ENCODE measurements around the gene PCNT. TPM values are rescaled to one million over a fixed set of nuclear protein-coding genes. Genes with fewer than 3 reads are reported as not detected.

Gene PCNT
- total and polyA plus RNA-seq, 2 experiments from 2014 or later: 14.9 to 23.8 TPM

DNA sequence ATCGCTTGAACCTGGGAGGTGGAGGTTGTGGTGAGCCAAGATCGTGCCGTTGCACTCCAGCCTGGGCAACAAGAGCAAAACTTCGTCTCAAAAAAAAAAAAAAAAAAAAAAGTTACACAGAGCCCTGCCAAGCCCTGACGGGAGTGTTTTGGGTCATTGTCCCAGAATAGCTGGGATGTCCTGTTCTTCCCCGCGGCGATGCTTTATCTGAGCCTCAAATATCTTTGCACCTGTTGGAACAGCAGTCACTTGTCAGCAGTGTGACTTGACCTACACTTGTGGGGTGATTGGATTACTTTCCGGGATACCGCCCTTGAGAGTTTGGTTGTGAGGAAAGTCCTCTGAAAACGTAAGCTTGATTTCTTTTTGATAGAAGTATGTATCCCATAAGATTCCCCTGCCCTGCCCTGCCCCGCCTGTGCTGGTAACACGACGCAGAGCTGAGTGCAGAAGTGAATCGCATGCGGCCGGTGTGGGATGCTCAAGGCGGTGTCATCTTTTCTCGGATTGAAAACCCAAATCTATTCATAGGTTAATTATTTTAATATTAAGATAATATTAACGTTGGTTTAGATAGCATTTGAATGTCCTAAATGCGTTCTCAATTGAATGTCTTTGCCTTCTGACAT lies 50.9 kb downstream of the PCNT start:
- Histone ChIP-seq H3K27ac (no peak overlapping the region), H3K79me2 (ENCODE audit: insufficient read depth) (peaks cover 86% of the 10 kb centered on the region), H3K9me2 (ENCODE audit: insufficient read depth) (no peaks in the 10 kb centered on the region), H3K27me3 (replicated peaks; ENCODE audit: insufficient read depth) (no peaks in the 10 kb centered on the region), H3K9ac (no peak overlapping the region), H4K20me1 (ENCODE audit: insufficient read depth) (no peaks in the 10 kb centered on the region), H3K36me3 (ENCODE audit: low read depth) (no peaks in the 10 kb centered on the region), H2AFZ (no peak overlapping the region), H3K4me1 (ENCODE audit: insufficient read depth) (no peaks in the 10 kb centered on the region), H3K4me3 (no peak overlapping the region), H3K4me2 (ENCODE audit: unreplicated experiment) (no peak overlapping the region), H3K9me3 (ENCODE audit: low read depth) (no peaks in the 10 kb centered on the region), H3F3A (ENCODE audit: insufficient read depth) (no peaks in the 10 kb centered on the region)
- in situ Hi-C loops (cut with MboI): no loop called here
- 87 to 90% methylated on average over 18 to 21 of the region's 21 CpGs for WGBS, 2 experiments (ENCODE audit: low coverage in 1 of 2, low lambda C conversion rate in 2 of 2, missing lambda C conversion rate in 2 of 2)
- TF ChIP-seq EZH2phosphoT487 (IDR thresholded peaks at IDR 0.05; ENCODE audit: insufficient read depth, low read depth) (no peak), EZH2 (IDR thresholded peaks at IDR 0.05; ENCODE audit: insufficient read depth, poor library complexity, severe bottlenecking) (no peak)
- no peak for DNase-seq

GRCh38 chr21:46375560-46376230 lies 51.7 kb downstream of the PCNT start:
- Histone ChIP-seq H3K27me3 (replicated peaks; ENCODE audit: insufficient read depth) (no peaks in the 10 kb centered on the region), H2AFZ (no peak overlapping the region), H3K36me3 (ENCODE audit: low read depth) (no peaks in the 10 kb centered on the region), H4K20me1 (ENCODE audit: insufficient read depth) (no peaks in the 10 kb centered on the region), H3K9me3 (ENCODE audit: low read depth) (no peaks in the 10 kb centered on the region), H3K4me1 (ENCODE audit: insufficient read depth) (no peaks in the 10 kb centered on the region), H3K79me2 (ENCODE audit: insufficient read depth) (peaks cover 90% of the 10 kb centered on the region), H3K4me3 (no peak overlapping the region), H3K4me2 (ENCODE audit: unreplicated experiment) (no peak overlapping the region), H3K27ac (no peak overlapping the region), H3F3A (ENCODE audit: insufficient read depth) (no peaks in the 10 kb centered on the region), H3K9me2 (ENCODE audit: insufficient read depth) (no peaks in the 10 kb centered on the region), H3K9ac (no peak overlapping the region)
- in situ Hi-C loops (cut with MboI): no loop called here
- TF ChIP-seq EZH2 (IDR thresholded peaks at IDR 0.05; ENCODE audit: insufficient read depth, poor library complexity, severe bottlenecking) (no peak), EZH2phosphoT487 (IDR thresholded peaks at IDR 0.05; ENCODE audit: insufficient read depth, low read depth) (no peak)
- WGBS, 2 experiments (ENCODE audit: low coverage in 1 of 2, low lambda C conversion rate in 2 of 2, missing lambda C conversion rate in 2 of 2): 95 to 96% methylated on average over 32 of the region's 32 CpGs
- DNase-seq: no peak

DNA sequence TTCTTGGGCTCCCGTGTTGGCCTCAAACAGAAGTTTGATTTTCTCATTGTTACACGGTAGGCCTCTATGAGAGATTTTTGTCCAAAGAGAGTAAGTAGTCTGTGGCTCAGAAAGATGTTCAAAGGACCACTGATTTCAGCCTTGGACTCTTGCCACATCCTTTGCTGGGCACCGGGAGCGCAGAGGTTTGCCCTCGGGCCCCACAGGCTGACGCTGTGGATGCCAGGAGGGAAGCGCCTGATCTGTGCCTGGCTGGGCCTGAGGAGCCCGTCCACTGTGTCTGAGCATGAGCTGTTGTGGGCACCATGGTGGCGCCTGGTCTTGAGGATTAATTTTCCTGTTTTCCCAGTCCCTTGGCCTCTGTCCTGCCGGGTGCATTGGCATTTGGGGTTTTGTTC lies 52.3 kb downstream of the PCNT start:
- DNase-seq: no peak
- no peak overlapping the region for H3K9ac ChIP-seq
- H3K4me1 ChIP-seq (ENCODE audit: insufficient read depth): no peaks in the 10 kb centered on the region
- H3K9me3 ChIP-seq (ENCODE audit: low read depth): no peaks in the 10 kb centered on the region
- no peak overlapping the region for H3K4me2 ChIP-seq (ENCODE audit: unreplicated experiment)
- H3K27ac ChIP-seq: no peak overlapping the region
- no peaks in the 10 kb centered on the region for H4K20me1 ChIP-seq (ENCODE audit: insufficient read depth)
- H3F3A ChIP-seq (ENCODE audit: insufficient read depth): no peaks in the 10 kb centered on the region
- WGBS, 2 experiments (ENCODE audit: low coverage in 1 of 2, low lambda C conversion rate in 2 of 2, missing lambda C conversion rate in 2 of 2): 87 to 89% methylated on average over 10 of the region's 10 CpGs
- H2AFZ ChIP-seq: no peak overlapping the region
- no peaks in the 10 kb centered on the region for H3K27me3 ChIP-seq (replicated peaks; ENCODE audit: insufficient read depth)
- TF ChIP-seq EZH2phosphoT487 (IDR thresholded peaks at IDR 0.05; ENCODE audit: insufficient read depth, low read depth) (no peak), EZH2 (IDR thresholded peaks at IDR 0.05; ENCODE audit: insufficient read depth, poor library complexity, severe bottlenecking) (no peak)
- in situ Hi-C loops (cut with MboI): no loop called here
- H3K9me2 ChIP-seq (ENCODE audit: insufficient read depth): no peaks in the 10 kb centered on the region
- H3K79me2 ChIP-seq (ENCODE audit: insufficient read depth): peaks cover 94% of the 10 kb centered on the region
- no peak overlapping the region for H3K4me3 ChIP-seq
- H3K36me3 ChIP-seq (ENCODE audit: low read depth): no peaks in the 10 kb centered on the region

GRCh38 chr21:46376856-46377453 lies 53.0 kb downstream of the PCNT start:
- H3K4me1 ChIP-seq (ENCODE audit: insufficient read depth): no peaks in the 10 kb centered on the region
- no peak overlapping the region for H3K9ac ChIP-seq
- 85 to 88% methylated on average over 14 of the region's 14 CpGs for WGBS, 2 experiments (ENCODE audit: low coverage in 1 of 2, low lambda C conversion rate in 2 of 2, missing lambda C conversion rate in 2 of 2)
- peaks cover 97% of the 10 kb centered on the region for H3K79me2 ChIP-seq (ENCODE audit: insufficient read depth)
- no peaks in the 10 kb centered on the region for H3K9me2 ChIP-seq (ENCODE audit: insufficient read depth)
- no peak for DNase-seq
- no peaks in the 10 kb centered on the region for H3F3A ChIP-seq (ENCODE audit: insufficient read depth)
- no peaks in the 10 kb centered on the region for H3K27me3 ChIP-seq (replicated peaks; ENCODE audit: insufficient read depth)
- no peaks in the 10 kb centered on the region for H4K20me1 ChIP-seq (ENCODE audit: insufficient read depth)
- H3K4me3 ChIP-seq: no peak overlapping the region
- no peaks in the 10 kb centered on the region for H3K9me3 ChIP-seq (ENCODE audit: low read depth)
- TF ChIP-seq EZH2 (IDR thresholded peaks at IDR 0.05; ENCODE audit: insufficient read depth, poor library complexity, severe bottlenecking) (no peak), EZH2phosphoT487 (IDR thresholded peaks at IDR 0.05; ENCODE audit: insufficient read depth, low read depth) (no peak)
- H3K36me3 ChIP-seq (ENCODE audit: low read depth): no peaks in the 10 kb centered on the region
- no peak overlapping the region for H3K4me2 ChIP-seq (ENCODE audit: unreplicated experiment)
- H3K27ac ChIP-seq: no peak overlapping the region
- in situ Hi-C loops (cut with MboI): no loop called here
- no peak overlapping the region for H2AFZ ChIP-seq

Data from GM23248 (cell line).